Activated T-helper 1 cell treated with anti-CD3 and anti-CD28 coated beads, Interleukin-12 subunit alpha, Interleukin-12 subunit beta, Interleukin-2, Interleukin-4 antibody, amounts not matched to agents 30 ng/mL and 10 ng/mL and 1 ng/mL, durations not matched to agents 14 hours and 24 hours and 36 hours (primary cell): ENCODE measurements around the gene TFCP2L1. TPM values are rescaled to one million over a fixed set of nuclear protein-coding genes. Genes with fewer than 3 reads are reported as not detected.

ENCODE experiments used
- DNase-seq: peaks from one replicate; pipeline ENCODE4 v3.0.0; 2021; ENCODE audit warnings: low spot score
- H3K27ac Mint-ChIP-seq: one replicate; pipeline ENCODE4 v1.8.0; 2021; ENCODE audit warnings: mild to moderate bottlenecking, mixed read lengths
- H3K27me3 Mint-ChIP-seq: one replicate; pipeline ENCODE4 v1.8.0; 2022; ENCODE audit warnings: mild to moderate bottlenecking, moderate library complexity, mixed read lengths; ENCODE audit not compliant: insufficient read depth
- H3K36me3 Mint-ChIP-seq: one replicate; pipeline ENCODE4 v1.8.0; 2021; ENCODE audit warnings: low read depth, mixed read lengths
- H3K4me1 Mint-ChIP-seq: one replicate; pipeline ENCODE4 v1.8.0; 2021; ENCODE audit warnings: low read depth, mixed read lengths
- H3K4me3 Mint-ChIP-seq: one replicate; pipeline ENCODE4 v1.8.0; 2021; ENCODE audit warnings: mild to moderate bottlenecking, moderate library complexity, mixed read lengths
- H3K9me3 Mint-ChIP-seq: one replicate; pipeline ENCODE4 v1.8.0; 2021; ENCODE audit warnings: mixed read lengths
- intact Hi-C: fragments of 100-400 bp; cut with micrococcal nuclease; formaldehyde crosslinking; loops from one replicate; pipeline ENCODE4 v1.15.1; 2024
- total RNA-seq: library from RNA; stranded (reverse); gene quantifications from 2 replicates; pipeline ENCODE4 v1.2.3, GENCODE V29; 2022

TFCP2L1 gene
- total RNA-seq, 1 donor from 2014 or later, result not detected

GRCh38 chr2:121253021-121253673 is 31.9 kb downstream of the TFCP2L1 start:
- Mint-ChIP-seq H3K36me3 (no peaks in the 10 kb centered on the region), H3K9me3 (no peaks in the 10 kb centered on the region), H3K4me1 (no peaks in the 10 kb centered on the region), H3K27ac (no peak overlapping the region), H3K4me3 (no peak overlapping the region), H3K27me3 (peaks cover 8% of the 10 kb centered on the region)
- intact Hi-C loops, result no loop called here
- DNase-seq, result no peak

DNA sequence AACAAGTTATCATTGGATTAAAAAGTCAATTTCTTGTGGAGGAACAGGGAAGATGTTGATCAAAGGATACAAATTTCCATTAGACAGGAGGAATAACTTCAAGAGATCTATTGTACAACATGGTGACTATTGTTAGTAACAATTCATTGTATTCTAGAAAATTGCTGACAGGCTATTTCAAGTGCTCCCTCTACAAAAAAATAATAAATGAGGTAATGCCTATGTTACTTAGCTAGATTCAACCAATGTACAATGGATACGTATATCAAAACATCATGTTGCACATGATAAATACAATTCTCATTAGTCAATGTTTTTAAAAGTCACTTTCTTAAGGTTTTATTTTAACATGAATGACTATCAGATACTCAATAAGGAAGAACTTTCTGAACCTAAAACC is 33.5 kb downstream of the TFCP2L1 start:
- no peak for DNase-seq
- peaks cover 5% of the 10 kb centered on the region for H3K27me3 Mint-ChIP-seq
- no peaks in the 10 kb centered on the region for H3K9me3 Mint-ChIP-seq
- no peaks in the 10 kb centered on the region for H3K36me3 Mint-ChIP-seq
- H3K27ac Mint-ChIP-seq, result no peak overlapping the region
- H3K4me1 Mint-ChIP-seq, result no peaks in the 10 kb centered on the region
- intact Hi-C loops, result no loop called here
- H3K4me3 Mint-ChIP-seq, result no peak overlapping the region

- DNase-seq, result no peak
- Mint-ChIP-seq H3K4me1 (no peaks in the 10 kb centered on the region), H3K9me3 (no peaks in the 10 kb centered on the region), H3K36me3 (no peaks in the 10 kb centered on the region), H3K4me3 (no peak overlapping the region), H3K27ac (no peak overlapping the region), H3K27me3 (peaks cover 6% of the 10 kb centered on the region)
- intact Hi-C loops, result no loop called here
Observed at GRCh38 chr2:121248766-121249343, 36.1 kb downstream of the TFCP2L1 start.

DNA sequence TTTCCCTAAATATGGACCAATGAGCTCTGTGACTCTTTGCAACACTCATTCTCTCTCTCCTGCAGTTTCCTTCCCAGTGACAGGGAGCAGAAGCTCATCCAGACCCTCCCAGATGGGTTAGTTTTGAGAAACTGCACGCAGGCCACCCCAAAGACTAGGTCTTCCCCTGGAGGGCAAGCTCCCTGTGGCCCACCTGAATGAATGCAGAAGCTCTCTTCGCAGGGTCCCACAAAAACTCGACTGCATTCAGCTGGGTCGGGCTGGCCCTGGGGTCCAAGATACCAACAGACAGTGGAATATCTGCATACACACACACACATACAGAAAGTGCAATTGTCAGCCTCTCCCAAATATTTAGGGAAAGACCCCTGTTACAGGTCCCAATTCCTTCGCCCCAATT is 37.0 kb downstream of the TFCP2L1 start:
- H3K4me1 Mint-ChIP-seq, result no peaks in the 10 kb centered on the region
- H3K4me3 Mint-ChIP-seq, result no peak overlapping the region
- H3K27me3 Mint-ChIP-seq, result peaks cover 8% of the 10 kb centered on the region
- H3K9me3 Mint-ChIP-seq, result no peaks in the 10 kb centered on the region
- intact Hi-C loops, result no loop called here
- H3K36me3 Mint-ChIP-seq, result no peaks in the 10 kb centered on the region
- DNase-seq, result no peak
- H3K27ac Mint-ChIP-seq, result no peak overlapping the region

- no peak for DNase-seq
- peaks cover 8% of the 10 kb centered on the region for H3K27me3 Mint-ChIP-seq
Observed at GRCh38 chr2:121247534-121247933, 37.5 kb downstream of the TFCP2L1 start.

DNA sequence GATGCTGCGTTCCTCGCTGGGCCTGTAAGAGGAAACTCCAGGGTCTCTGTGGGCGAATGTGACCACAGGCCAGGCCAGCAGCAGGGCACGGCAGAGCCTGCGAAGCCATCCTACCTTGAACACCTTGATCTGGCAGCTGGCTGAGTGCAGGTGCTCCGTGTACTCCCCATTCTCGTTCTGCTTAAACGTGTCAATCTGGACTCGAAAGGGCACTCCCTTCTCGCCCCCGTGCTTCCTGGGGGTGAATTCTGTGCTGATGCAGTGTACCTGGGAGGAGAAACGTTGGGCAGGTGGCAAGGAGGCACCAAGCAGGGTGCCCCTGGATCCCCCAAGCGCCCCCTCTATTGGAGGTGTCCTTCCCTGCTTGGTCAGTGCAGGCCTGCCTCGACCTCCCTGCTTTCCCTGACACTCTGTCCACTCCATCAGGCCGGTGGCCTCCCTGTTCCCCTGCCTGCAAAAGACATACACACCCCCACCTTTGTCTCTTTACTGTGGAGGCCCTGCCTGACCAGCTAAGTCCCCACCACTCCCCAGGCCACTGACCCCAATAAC is 38.2 kb downstream of the TFCP2L1 start:
- Mint-ChIP-seq H3K4me1 (no peaks in the 10 kb centered on the region), H3K9me3 (no peaks in the 10 kb centered on the region), H3K27me3 (peaks cover 6% of the 10 kb centered on the region), H3K4me3 (no peak overlapping the region), H3K36me3 (no peaks in the 10 kb centered on the region), H3K27ac (no peak overlapping the region)
- intact Hi-C loops, result no loop called here
- DNase-seq, result no peak

More at GRCh38 chr2:121247534-121247933, 37.5 kb downstream of the TFCP2L1 start:
- intact Hi-C loops, result no loop called here
- no peaks in the 10 kb centered on the region for H3K9me3 Mint-ChIP-seq
- H3K36me3 Mint-ChIP-seq, result no peaks in the 10 kb centered on the region
- no peak overlapping the region for H3K27ac Mint-ChIP-seq
- no peak overlapping the region for H3K4me3 Mint-ChIP-seq
- H3K4me1 Mint-ChIP-seq, result no peaks in the 10 kb centered on the region

DNA sequence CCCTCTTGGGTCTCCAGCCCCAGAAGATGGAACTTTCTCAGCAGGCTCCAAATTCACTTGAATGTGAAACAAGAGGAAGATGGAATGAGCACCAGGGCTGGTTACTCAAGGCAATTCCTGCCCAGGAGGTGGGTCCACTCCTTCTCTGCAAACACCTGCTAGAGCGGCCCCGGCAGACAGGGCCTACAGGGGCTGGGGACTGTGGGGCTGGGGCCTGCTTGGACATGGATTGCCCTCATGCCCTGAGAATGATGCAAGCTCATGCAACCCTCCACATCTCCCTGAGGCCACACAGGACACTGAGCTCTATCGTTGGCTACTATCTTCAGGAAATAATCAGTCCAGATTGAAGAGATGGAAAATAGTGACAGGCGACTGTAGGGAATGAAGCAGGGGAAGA is 39.1 kb downstream of the TFCP2L1 start:
- no peak overlapping the region for H3K27ac Mint-ChIP-seq
- intact Hi-C loops, result no loop called here
- peaks cover 6% of the 10 kb centered on the region for H3K27me3 Mint-ChIP-seq
- no peaks in the 10 kb centered on the region for H3K4me1 Mint-ChIP-seq
- H3K36me3 Mint-ChIP-seq, result no peaks in the 10 kb centered on the region
- DNase-seq, result no peak
- no peaks in the 10 kb centered on the region for H3K9me3 Mint-ChIP-seq
- H3K4me3 Mint-ChIP-seq, result no peak overlapping the region

- H3K27me3 Mint-ChIP-seq, result peaks cover 6% of the 10 kb centered on the region
- H3K4me1 Mint-ChIP-seq, result no peaks in the 10 kb centered on the region
- no peaks in the 10 kb centered on the region for H3K36me3 Mint-ChIP-seq
Observed at GRCh38 chr2:121245120-121245820, 39.7 kb downstream of the TFCP2L1 start.

GRCh38 chr2:121244616-121245015 is 40.4 kb downstream of the TFCP2L1 start:
- Mint-ChIP-seq H3K9me3 (no peaks in the 10 kb centered on the region), H3K36me3 (no peaks in the 10 kb centered on the region), H3K4me3 (no peak overlapping the region), H3K4me1 (no peaks in the 10 kb centered on the region), H3K27me3 (peaks cover 6% of the 10 kb centered on the region), H3K27ac (no peak overlapping the region)
- intact Hi-C loops, result no loop called here
- no peak for DNase-seq

More at GRCh38 chr2:121245120-121245820, 39.7 kb downstream of the TFCP2L1 start:
- H3K4me3 Mint-ChIP-seq, result no peak overlapping the region
- DNase-seq, result no peak
- intact Hi-C loops, result no loop called here
- no peak overlapping the region for H3K27ac Mint-ChIP-seq
- H3K9me3 Mint-ChIP-seq, result no peaks in the 10 kb centered on the region

DNA sequence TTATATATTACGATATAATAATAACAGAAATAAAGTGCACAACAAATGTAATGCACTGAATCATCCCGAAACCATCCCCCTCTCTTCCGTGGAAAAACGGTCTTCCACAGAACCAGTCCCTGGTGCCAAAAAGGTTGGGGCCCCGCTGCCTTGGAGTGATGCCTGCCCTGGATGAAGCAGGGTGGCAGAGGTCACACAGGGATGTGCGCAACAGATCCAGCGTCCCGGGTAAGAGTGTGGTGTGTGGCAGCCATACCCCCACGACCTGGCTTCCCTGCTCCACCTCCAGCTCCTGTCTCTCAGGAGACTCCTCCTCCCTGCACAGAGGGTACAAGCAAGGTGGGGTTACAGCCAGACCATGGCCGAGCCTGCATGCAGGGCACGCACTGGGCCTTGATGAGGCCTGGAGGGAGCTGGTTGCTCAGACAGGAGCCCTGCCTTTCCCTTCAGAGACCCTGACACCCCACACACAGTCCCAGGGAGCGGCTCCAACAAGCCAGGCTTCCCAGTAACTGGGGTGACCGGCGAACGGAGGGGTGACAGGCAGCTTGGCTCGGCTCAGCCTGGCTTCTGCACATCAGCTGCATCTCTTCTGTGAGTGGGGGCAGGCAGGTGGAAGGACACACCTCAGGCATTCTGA is 41.1 kb downstream of the TFCP2L1 start:
- peaks cover 6% of the 10 kb centered on the region for H3K27me3 Mint-ChIP-seq

GRCh38 chr2:121242976-121243375 is 42.0 kb downstream of the TFCP2L1 start:
- Mint-ChIP-seq H3K27me3 (peaks cover 6% of the 10 kb centered on the region), H3K9me3 (no peaks in the 10 kb centered on the region), H3K36me3 (no peaks in the 10 kb centered on the region), H3K4me1 (no peaks in the 10 kb centered on the region), H3K4me3 (no peak overlapping the region), H3K27ac (no peak overlapping the region)
- no peak for DNase-seq
- intact Hi-C loops, result no loop called here

More for the DNA sequence above, 41.1 kb downstream of the TFCP2L1 start:
- no peak for DNase-seq
- intact Hi-C loops, result no loop called here
- no peaks in the 10 kb centered on the region for H3K36me3 Mint-ChIP-seq
- H3K4me1 Mint-ChIP-seq, result no peaks in the 10 kb centered on the region
- H3K27ac Mint-ChIP-seq, result no peak overlapping the region
- no peaks in the 10 kb centered on the region for H3K9me3 Mint-ChIP-seq
- no peak overlapping the region for H3K4me3 Mint-ChIP-seq

GRCh38 chr2:121242175-121242875 is 42.7 kb downstream of the TFCP2L1 start:
- Mint-ChIP-seq H3K27ac (no peak overlapping the region), H3K4me1 (no peaks in the 10 kb centered on the region), H3K27me3 (peaks cover 3% of the 10 kb centered on the region), H3K36me3 (no peaks in the 10 kb centered on the region), H3K9me3 (no peaks in the 10 kb centered on the region), H3K4me3 (no peak overlapping the region)
- intact Hi-C loops, result no loop called here
- no peak for DNase-seq
